Lung (tissue), 12 donors: ENCODE measurements around the gene SCMH1. TPM values are rescaled to one million over a fixed set of nuclear protein-coding genes. Genes with fewer than 3 reads are reported as not detected.

Experiments
- ATAC-seq: fragments of 200-7000 bp; cut with Tn5 transposase; one replicate; pipeline ENCODE4 v1.9.1; 2020; ENCODE audit warnings: moderate number of reproducible peaks; ENCODE audit not compliant: insufficient read depth, low FRiP score
- DNase-seq, 3 donors: peaks; one replicate each; pipeline ENCODE4 v3.0.0-alpha.2; 2013 to 2017
- H3K27ac ChIP-seq, 2 donors: one replicate each; pipeline ENCODE4 v1.5.1; 2013; ENCODE audit warnings: mild to moderate bottlenecking in 2 of 2, moderate library complexity in 2 of 2, control low read depth in 1 of 2, inconsistent platforms in 1 of 2, low read depth in 1 of 2, low read length in 1 of 2
- H3K27me3 ChIP-seq, 3 donors: one replicate each; pipeline ENCODE4 v1.5.1; 2013; ENCODE audit warnings: low read length in 2 of 3; ENCODE audit not compliant: control insufficient read depth in 3 of 3, insufficient read depth in 3 of 3
- H3K36me3 ChIP-seq, 4 donors: one replicate each; pipeline ENCODE4 v1.5.1; 2013; ENCODE audit warnings: low read length in 4 of 4, mild to moderate bottlenecking in 1 of 4, moderate library complexity in 1 of 4; ENCODE audit not compliant: control insufficient read depth in 4 of 4, insufficient read depth in 4 of 4
- H3K4me1 ChIP-seq, 5 donors: one replicate each; pipeline ENCODE4 v1.5.1; 2013; ENCODE audit warnings: low read length in 5 of 5, mild to moderate bottlenecking in 2 of 5, moderate library complexity in 1 of 5; ENCODE audit not compliant: control insufficient read depth in 5 of 5, insufficient read depth in 5 of 5
- H3K4me3 ChIP-seq: one replicate; pipeline ENCODE4 v1.5.1; 2013; ENCODE audit warnings: mild to moderate bottlenecking, control low read depth, moderate library complexity
- H3K9ac ChIP-seq, 2 donors: one replicate each; pipeline ENCODE4 v1.5.1; 2013; ENCODE audit warnings: low read length in 2 of 2, control low read depth in 1 of 2; ENCODE audit not compliant: insufficient read depth in 1 of 2
- H3K9me3 ChIP-seq, 4 donors: one replicate each; pipeline ENCODE4 v1.5.1; 2013; ENCODE audit warnings: low read length in 3 of 4, mild to moderate bottlenecking in 1 of 4, moderate library complexity in 1 of 4; ENCODE audit not compliant: control insufficient read depth in 4 of 4, insufficient read depth in 3 of 4
- WGBS, 2 donors: extraction: QIAGEN DNeasy Blood & Tissue Kit; methylation state at CpG; one replicate each; pipeline ENCODE4 v1.1.7; 2013; 5-methylcytosine and 5-hydroxymethylcytosine counted together
- polyA plus RNA-seq, 2 donors: library from polyadenylated mRNA; stranded (reverse); fragments of 200-250 nt; gene quantifications; one replicate each; pipeline ENCODE4 v1.2.1, GENCODE V29; 2013
- total RNA-seq, 2 donors: library from RNA; depleted of rRNA in 1 of 2; stranded (reverse); fragments of >200 nt in 1 of 2; gene quantifications; one replicate each; pipeline ENCODE4 v1.2.1, GENCODE V29; 2014 to 2021
- TF ChIP-seq, protein P1 (sequence below): IDR thresholded peaks from 2 replicates; pipeline ENCODE4 v1.5.1; 2012; ENCODE audit warnings: mild to moderate bottlenecking; ENCODE audit errors: control extremely low read depth, extremely low read depth
- donor health status: control.
- donor health status: control.
- donor health status: Bipolar disorder and iron deficiency.
- donor health status: healthy.
- donor health status: DM: yes; HTN: yes; CAD: no.

The SCMH1 gene
- total and polyA plus RNA-seq, 4 donors: 20.7 to 43.5 (median 28.8) TPM

DNA sequence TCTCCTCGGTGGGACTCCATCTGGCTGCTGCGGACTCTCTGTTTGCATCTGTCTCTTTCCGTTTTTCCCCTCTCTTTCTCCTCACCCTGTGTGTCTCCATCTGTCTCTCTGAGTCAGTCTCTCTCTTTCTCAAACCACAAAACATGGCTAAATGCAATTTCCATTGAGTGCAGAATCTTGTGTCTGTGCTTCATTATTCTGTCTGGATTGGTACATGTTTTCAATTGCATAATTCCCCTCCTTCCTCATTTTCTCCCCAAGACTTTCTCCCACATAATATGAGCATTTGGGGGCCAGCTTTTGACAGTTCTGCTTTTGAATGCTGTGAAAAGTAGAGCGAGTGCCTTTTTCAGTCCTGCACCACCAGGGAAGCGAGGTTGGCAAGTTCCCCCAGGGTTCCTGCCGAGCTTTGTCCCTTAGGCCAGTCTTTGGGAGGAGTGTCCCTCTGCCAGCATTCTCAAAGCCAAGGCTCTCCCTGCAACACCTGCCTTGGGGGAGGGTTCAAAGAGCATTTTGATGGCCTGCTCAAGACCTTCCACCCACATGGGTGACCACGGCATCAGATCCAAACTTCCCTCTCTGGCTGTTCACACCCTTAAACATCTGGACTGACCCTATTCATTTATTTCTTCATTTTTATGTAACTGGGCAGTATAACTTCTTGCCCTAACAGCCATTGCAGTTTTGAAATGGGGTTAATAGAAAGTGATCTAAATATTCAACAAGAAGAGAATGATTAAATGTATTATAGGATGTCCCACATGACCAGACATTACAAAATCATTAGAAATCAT lies 32.8 kb upstream of the SCMH1 start:
- ATAC-seq: no peak
- H3K27ac ChIP-seq: no peak overlapping the region
- peaks cover 0 to 4% (median 0%) of the 10 kb centered on the region in 5 donors for H3K4me1 ChIP-seq
- H3K9me3 ChIP-seq: no peaks in the 10 kb centered on the region
- no peak overlapping the region for H3K4me3 ChIP-seq
- TF ChIP-seq, protein P1, sequence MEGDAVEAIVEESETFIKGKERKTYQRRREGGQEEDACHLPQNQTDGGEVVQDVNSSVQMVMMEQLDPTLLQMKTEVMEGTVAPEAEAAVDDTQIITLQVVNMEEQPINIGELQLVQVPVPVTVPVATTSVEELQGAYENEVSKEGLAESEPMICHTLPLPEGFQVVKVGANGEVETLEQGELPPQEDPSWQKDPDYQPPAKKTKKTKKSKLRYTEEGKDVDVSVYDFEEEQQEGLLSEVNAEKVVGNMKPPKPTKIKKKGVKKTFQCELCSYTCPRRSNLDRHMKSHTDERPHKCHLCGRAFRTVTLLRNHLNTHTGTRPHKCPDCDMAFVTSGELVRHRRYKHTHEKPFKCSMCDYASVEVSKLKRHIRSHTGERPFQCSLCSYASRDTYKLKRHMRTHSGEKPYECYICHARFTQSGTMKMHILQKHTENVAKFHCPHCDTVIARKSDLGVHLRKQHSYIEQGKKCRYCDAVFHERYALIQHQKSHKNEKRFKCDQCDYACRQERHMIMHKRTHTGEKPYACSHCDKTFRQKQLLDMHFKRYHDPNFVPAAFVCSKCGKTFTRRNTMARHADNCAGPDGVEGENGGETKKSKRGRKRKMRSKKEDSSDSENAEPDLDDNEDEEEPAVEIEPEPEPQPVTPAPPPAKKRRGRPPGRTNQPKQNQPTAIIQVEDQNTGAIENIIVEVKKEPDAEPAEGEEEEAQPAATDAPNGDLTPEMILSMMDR: no peak
- peaks cover 0 to 19% (median 2%) of the 10 kb centered on the region in 3 donors for H3K27me3 ChIP-seq
- 31 to 66% methylated on average over 7 of the region's 7 CpGs for WGBS, 2 donors
- no peak overlapping the region for H3K9ac ChIP-seq
- no peaks in the 10 kb centered on the region for H3K36me3 ChIP-seq
- no peak for DNase-seq

DNA sequence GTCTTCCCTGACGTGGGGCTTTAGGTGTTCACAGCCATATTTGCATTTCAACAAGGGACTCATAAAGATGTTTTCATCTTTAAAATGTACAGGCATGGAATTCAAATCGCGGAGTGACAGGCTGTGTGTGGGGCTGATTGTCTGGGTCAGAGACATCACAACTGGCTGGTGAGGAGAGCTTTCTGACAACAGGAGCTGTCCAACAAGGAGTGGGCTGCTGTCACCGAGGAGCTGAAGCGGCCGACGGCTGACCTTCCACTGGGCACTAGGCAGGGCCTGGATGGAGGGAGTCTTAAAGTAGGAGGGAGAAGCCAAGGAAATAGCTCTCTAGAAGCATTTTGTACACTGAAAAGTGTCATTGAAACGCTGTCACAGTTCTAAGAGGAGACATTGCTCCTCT lies 30.5 kb upstream of the SCMH1 start:
- Histone ChIP-seq H3K27me3 (peaks cover 0 to 7% (median 2%) of the 10 kb centered on the region in 3 donors), H3K36me3 (no peaks in the 10 kb centered on the region), H3K9me3 (no peaks in the 10 kb centered on the region), H3K4me3 (no peak overlapping the region), H3K9ac (no peak overlapping the region), H3K4me1 (peaks cover 0 to 4% (median 0%) of the 10 kb centered on the region in 5 donors), H3K27ac (no peak overlapping the region)
- TF ChIP-seq, protein P1: no peak
- DNase-seq (peak in 1 of 3 donors; percentile 28), ATAC-seq (no peak)
- 79 to 92% methylated on average over 8 of the region's 8 CpGs for WGBS, 2 donors

DNA sequence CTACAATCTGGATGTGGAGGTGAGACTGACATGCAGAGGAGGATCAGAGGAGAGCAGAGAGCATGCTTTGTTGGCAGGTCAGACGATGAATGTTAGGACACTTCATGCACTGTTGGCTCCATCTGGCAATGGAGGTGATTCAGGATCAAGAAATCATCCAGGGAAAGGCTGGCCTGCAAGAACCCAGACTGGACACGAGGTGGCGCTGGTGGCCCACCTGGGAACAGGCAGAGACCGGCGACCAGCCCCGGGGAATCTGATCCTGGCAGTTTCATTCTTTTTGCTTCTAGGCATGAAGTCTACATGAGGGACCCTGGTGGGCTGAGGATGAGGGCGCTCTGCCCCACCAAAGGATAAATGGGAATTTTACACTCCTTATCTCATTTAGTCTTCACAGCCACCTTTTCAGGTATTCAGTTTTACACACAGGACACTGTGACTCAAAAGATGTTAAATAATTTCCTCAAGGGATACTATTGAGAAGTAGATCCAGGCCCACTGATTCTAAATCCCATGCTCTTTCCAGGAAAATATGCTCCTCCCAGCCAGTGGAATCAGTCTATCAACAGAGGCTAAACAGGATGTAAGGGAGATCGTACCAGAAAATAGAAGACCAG lies 26.2 kb upstream of the SCMH1 start:
- 10 to 13% methylated on average over 8 of the region's 8 CpGs for WGBS, 2 donors
- Histone ChIP-seq H3K27me3 (peaks cover 0 to 3% (median 0%) of the 10 kb centered on the region in 3 donors), H3K4me3 (no peak overlapping the region), H3K36me3 (no peaks in the 10 kb centered on the region), H3K9ac (no peak overlapping the region), H3K9me3 (no peaks in the 10 kb centered on the region), H3K27ac (no peak overlapping the region), H3K4me1 (peaks cover 0 to 2% (median 0%) of the 10 kb centered on the region in 5 donors)
- TF ChIP-seq, protein P1: peak; percentile 96
- peak; percentile 75 to 83 (median 82) for DNase-seq
- peak; percentile 86 for ATAC-seq
